HL-60 (cell line): ENCODE measurements around the gene PAOX.

Experiments used
- GABPA ChIP-seq: IDR thresholded peaks from 2 replicates; pipeline ENCODE4 v1.6.1; 2012; ENCODE audit warnings: low read depth
- POLR2AphosphoS5 ChIP-seq: IDR thresholded peaks from 2 replicates; pipeline ENCODE4 v1.6.1; 2012; ENCODE audit warnings: low read depth
- SPI1 ChIP-seq: IDR thresholded peaks from 2 replicates; pipeline ENCODE4 v1.6.1; 2012; ENCODE audit warnings: low read depth, mild to moderate bottlenecking, borderline replicate concordance
- TF ChIP-seq, protein P1 (sequence below): IDR thresholded peaks from one replicate; pipeline ENCODE4 v1.5.1; 2011; ENCODE audit warnings: low read length, control low read depth, inconsistent platforms; ENCODE audit not compliant: insufficient read depth
- TF ChIP-seq, protein P2 (sequence below): IDR thresholded peaks from 2 replicates; pipeline ENCODE4 v1.6.1; 2012; ENCODE audit warnings: low read depth; ENCODE audit not compliant: insufficient replicate concordance

DNA sequence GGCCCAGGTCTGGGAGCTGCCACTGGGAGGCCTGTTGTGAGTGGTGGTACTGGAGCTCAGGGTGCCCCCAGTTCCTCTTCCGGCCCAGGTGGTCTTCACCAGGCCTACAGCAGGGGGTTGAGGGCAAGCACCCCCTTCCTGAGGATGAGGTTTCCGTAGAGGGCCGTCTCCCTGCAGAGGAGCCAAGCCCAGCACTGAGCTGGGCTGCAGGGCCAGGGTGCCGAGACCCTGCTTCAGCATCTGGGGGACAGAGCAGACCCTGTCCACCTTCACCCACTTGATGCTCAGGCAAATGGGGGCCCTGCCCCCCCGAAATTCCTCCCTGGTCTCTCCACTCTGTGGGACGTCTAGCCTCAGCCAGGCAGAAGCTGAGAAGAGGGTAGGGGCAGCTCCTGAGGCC lies 23.8 kb upstream of the PAOX start:
- TF ChIP-seq POLR2AphosphoS5 (no peak), GABPA (no peak), SPI1 (no peak)
- TF ChIP-seq, protein P1, sequence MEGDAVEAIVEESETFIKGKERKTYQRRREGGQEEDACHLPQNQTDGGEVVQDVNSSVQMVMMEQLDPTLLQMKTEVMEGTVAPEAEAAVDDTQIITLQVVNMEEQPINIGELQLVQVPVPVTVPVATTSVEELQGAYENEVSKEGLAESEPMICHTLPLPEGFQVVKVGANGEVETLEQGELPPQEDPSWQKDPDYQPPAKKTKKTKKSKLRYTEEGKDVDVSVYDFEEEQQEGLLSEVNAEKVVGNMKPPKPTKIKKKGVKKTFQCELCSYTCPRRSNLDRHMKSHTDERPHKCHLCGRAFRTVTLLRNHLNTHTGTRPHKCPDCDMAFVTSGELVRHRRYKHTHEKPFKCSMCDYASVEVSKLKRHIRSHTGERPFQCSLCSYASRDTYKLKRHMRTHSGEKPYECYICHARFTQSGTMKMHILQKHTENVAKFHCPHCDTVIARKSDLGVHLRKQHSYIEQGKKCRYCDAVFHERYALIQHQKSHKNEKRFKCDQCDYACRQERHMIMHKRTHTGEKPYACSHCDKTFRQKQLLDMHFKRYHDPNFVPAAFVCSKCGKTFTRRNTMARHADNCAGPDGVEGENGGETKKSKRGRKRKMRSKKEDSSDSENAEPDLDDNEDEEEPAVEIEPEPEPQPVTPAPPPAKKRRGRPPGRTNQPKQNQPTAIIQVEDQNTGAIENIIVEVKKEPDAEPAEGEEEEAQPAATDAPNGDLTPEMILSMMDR, result no peak
- TF ChIP-seq, protein P2, sequence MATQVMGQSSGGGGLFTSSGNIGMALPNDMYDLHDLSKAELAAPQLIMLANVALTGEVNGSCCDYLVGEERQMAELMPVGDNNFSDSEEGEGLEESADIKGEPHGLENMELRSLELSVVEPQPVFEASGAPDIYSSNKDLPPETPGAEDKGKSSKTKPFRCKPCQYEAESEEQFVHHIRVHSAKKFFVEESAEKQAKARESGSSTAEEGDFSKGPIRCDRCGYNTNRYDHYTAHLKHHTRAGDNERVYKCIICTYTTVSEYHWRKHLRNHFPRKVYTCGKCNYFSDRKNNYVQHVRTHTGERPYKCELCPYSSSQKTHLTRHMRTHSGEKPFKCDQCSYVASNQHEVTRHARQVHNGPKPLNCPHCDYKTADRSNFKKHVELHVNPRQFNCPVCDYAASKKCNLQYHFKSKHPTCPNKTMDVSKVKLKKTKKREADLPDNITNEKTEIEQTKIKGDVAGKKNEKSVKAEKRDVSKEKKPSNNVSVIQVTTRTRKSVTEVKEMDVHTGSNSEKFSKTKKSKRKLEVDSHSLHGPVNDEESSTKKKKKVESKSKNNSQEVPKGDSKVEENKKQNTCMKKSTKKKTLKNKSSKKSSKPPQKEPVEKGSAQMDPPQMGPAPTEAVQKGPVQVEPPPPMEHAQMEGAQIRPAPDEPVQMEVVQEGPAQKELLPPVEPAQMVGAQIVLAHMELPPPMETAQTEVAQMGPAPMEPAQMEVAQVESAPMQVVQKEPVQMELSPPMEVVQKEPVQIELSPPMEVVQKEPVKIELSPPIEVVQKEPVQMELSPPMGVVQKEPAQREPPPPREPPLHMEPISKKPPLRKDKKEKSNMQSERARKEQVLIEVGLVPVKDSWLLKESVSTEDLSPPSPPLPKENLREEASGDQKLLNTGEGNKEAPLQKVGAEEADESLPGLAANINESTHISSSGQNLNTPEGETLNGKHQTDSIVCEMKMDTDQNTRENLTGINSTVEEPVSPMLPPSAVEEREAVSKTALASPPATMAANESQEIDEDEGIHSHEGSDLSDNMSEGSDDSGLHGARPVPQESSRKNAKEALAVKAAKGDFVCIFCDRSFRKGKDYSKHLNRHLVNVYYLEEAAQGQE, result no peak
